Muscle of back (tissue), 13 donors: Measurements from ENCODE around the gene GORAB. TPM values are rescaled to one million over a fixed set of nuclear protein-coding genes. Genes with fewer than 3 reads are reported as not detected.

ENCODE experiments used
- DNase-seq, 3 donors: peaks; one replicate each; pipeline versions ENCODE4 v3.0.0 to v3.0.0-alpha.2; 2013
- long read RNA-seq, 9 donors: transcript quantifications; one replicate each; lab custom pipeline, GENCODE V29; 2026
- polyA plus RNA-seq, 10 donors: library from polyadenylated mRNA; unstranded; fragments of 120-200 nt; gene quantifications; one replicate each; pipeline ENCODE4 v1.2.1, GENCODE V29; 2013; ENCODE audit not compliant: insufficient read length in 10 of 10

The GORAB gene
- polyA plus RNA-seq: 10 to 100 TPM; 12.5 to 18.8 (median 16.4) TPM
- long read RNA-seq, donor 1, transcript GORAB-202 (5 exons, 2,189 nt): major isoform, 6 of 7 reads
- long read RNA-seq, donor 1, partial matches to known transcripts: 0 of 7 reads
- long read RNA-seq, donor 1, other reads (novel, unspliced or antisense): 0 of 7 reads
- long read RNA-seq, donor 2, partial matches to known transcripts: 0 of 1 reads
- long read RNA-seq, donor 2, other reads (novel, unspliced or antisense): 0 of 1 reads
- long read RNA-seq, donor 3: 0 reads
- long read RNA-seq, donor 4, partial matches to known transcripts: 0 of 1 reads
- long read RNA-seq, donor 4, other reads (novel, unspliced or antisense): 0 of 1 reads
- long read RNA-seq, donor 5, partial matches to known transcripts: 0 of 2 reads
- long read RNA-seq, donor 5, other reads (novel, unspliced or antisense): 0 of 2 reads
- long read RNA-seq, donor 6, transcript GORAB-202 (5 exons, 2,189 nt): major isoform, 5 of 5 reads
- long read RNA-seq, donor 6, partial matches to known transcripts: 0 of 5 reads
- long read RNA-seq, donor 6, other reads (novel, unspliced or antisense): 0 of 5 reads
- long read RNA-seq, donor 7, partial matches to known transcripts: 0 of 3 reads
- long read RNA-seq, donor 7, other reads (novel, unspliced or antisense): 0 of 3 reads
- long read RNA-seq, donor 8: 0 reads
- long read RNA-seq, donor 9, partial matches to known transcripts: 0 of 2 reads
- long read RNA-seq, donor 9, other reads (novel, unspliced or antisense): 0 of 2 reads

- peak; percentile 94 to 98 (median 96) for DNase-seq
Measured at GRCh38 chr1:170531758-170532657, at the start of gene GORAB. Gene GORAB, plus strand, starts transcription at chr1:170532166. Its CDS starts 58 bp downstream, at chr1:170532224.

- DNase-seq: peak in 1 of 3 donors; percentile 47
Measured at GRCh38 chr1:170483051-170483450, 48.9 kb upstream of the GORAB start.

GRCh38 chr1:170487503-170487902 lies 44.5 kb upstream of the GORAB start:
- DNase-seq: no peak

GRCh38 chr1:170491291-170491690 lies 40.7 kb upstream of the GORAB start:
- DNase-seq: no peak

- DNase-seq: peak in 1 of 3 donors; percentile 7
Measured at GRCh38 chr1:170494369-170494768, 37.6 kb upstream of the GORAB start.

- DNase-seq: no peak
Measured at GRCh38 chr1:170495006-170495405, 37.0 kb upstream of the GORAB start.

- DNase-seq: peak; percentile 38 to 85 (median 72)
Measured at GRCh38 chr1:170498876-170499275, 33.1 kb upstream of the GORAB start.

GRCh38 chr1:170503665-170504064 lies 28.3 kb upstream of the GORAB start:
- no peak for DNase-seq

GRCh38 chr1:170510163-170510562 lies 21.8 kb upstream of the GORAB start:
- DNase-seq: no peak

- no peak for DNase-seq
Measured at GRCh38 chr1:170511038-170511437, 20.9 kb upstream of the GORAB start.

- no peak for DNase-seq
Measured at GRCh38 chr1:170513138-170513537, 18.8 kb upstream of the GORAB start.

GRCh38 chr1:170518185-170518834 lies 13.7 kb upstream of the GORAB start:
- DNase-seq: no peak

- DNase-seq: no peak
Measured at GRCh38 chr1:170518965-170519364, 13.0 kb upstream of the GORAB start.

GRCh38 chr1:170520601-170521000 lies 11.4 kb upstream of the GORAB start:
- DNase-seq: no peak

GRCh38 chr1:170521818-170522217 lies 10.1 kb upstream of the GORAB start:
- no peak for DNase-seq

- DNase-seq: peak in 1 of 3 donors; percentile 53
Measured at GRCh38 chr1:170530972-170531757, 801 bp upstream of the GORAB start.

- peak in 2 of 3 donors; percentile 19 to 45 for DNase-seq
Measured at GRCh38 chr1:170533298-170533697, 1.3 kb downstream of the GORAB start.

- no peak for DNase-seq
Measured at GRCh38 chr1:170534626-170535147, 2.7 kb downstream of the GORAB start.

GRCh38 chr1:170535418-170535817 lies 3.5 kb downstream of the GORAB start:
- no peak for DNase-seq

GRCh38 chr1:170536924-170537551 lies 5.1 kb downstream of the GORAB start:
- DNase-seq: no peak
